Measurements from ENCODE around the gene PRKCG. TPM values are rescaled to one million over a fixed set of nuclear protein-coding genes. Genes with fewer than 3 reads are reported as not detected.

The PRKCG gene
- polyA plus RNA-seq, 1 experiment = not detected

DNA sequence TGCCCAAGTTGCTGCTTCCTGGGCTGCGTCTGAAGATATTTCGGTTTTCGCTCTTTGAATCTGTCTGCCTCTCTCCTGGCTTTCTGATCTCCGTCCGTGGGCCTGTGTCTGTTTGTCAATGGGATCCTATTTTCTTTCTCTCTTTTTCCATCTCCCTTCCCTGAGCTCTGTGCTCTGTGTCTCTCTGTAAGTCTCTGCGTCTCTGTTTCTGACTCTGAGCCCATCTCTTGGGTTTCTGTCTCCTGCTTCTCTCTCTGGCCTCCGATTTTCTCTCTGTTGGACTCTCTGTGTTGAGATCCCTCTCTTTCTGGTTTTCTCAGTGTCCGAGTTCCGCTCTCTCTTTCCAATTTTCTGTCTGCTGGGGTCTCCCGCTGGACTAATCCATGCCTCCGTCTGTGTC, 1.7 kb downstream of the PRKCG start:
- ChIA-PET CTCF (interaction anchor here (0.7 to 2.2 kb wide), 6 partner anchors 11 to 158 kb away, joined by 3 to 9 read pairs (median 4); no protein-coding TSS in a partner anchor), POLR2A (no interaction called here)
- Histone ChIP-seq H3K27me3 (ENCODE audit: control insufficient read depth, insufficient read depth, low read length) (peaks cover 29% of the 10 kb centered on the region), H3K4me3 (ENCODE audit: low read depth, low read length) (no peak overlapping the region), H3K36me3 (ENCODE audit: control insufficient read depth, insufficient read depth, low read length) (no peaks in the 10 kb centered on the region)
- no peak for DNase-seq (ENCODE audit: low read depth)
- TF ChIP-seq, protein P1, sequence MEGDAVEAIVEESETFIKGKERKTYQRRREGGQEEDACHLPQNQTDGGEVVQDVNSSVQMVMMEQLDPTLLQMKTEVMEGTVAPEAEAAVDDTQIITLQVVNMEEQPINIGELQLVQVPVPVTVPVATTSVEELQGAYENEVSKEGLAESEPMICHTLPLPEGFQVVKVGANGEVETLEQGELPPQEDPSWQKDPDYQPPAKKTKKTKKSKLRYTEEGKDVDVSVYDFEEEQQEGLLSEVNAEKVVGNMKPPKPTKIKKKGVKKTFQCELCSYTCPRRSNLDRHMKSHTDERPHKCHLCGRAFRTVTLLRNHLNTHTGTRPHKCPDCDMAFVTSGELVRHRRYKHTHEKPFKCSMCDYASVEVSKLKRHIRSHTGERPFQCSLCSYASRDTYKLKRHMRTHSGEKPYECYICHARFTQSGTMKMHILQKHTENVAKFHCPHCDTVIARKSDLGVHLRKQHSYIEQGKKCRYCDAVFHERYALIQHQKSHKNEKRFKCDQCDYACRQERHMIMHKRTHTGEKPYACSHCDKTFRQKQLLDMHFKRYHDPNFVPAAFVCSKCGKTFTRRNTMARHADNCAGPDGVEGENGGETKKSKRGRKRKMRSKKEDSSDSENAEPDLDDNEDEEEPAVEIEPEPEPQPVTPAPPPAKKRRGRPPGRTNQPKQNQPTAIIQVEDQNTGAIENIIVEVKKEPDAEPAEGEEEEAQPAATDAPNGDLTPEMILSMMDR (IDR thresholded peaks at IDR 0.05; ENCODE audit: insufficient read depth, low read depth, low read length) = no peak

DNA sequence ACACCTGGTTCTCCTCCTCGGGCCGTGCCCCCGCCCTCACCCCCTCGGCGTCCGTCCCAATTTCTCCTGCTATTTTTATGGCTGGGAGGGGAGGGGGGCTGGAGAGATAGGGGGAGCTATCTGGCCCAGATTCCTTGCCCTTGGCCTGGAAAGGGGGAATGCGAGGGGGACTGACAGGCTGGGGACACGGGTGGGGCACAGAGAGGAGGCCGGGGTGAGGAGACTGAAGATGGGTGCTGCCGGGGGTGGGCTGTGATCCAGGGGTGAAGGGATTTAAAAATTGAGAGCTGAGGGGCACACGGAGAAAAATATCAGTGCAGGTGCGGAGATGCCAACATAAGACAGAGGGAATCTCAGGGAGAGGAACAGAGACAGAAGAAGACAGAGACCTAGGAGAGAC, 2.3 kb downstream of the PRKCG start:
- no peak for DNase-seq (ENCODE audit: low read depth)
- ChIA-PET POLR2A (no interaction called here), CTCF (interaction anchor here (0.6 to 2.2 kb wide), 4 partner anchors 140 to 1540 kb away, joined by 3 to 9 read pairs (median 4); no protein-coding TSS in a partner anchor)
- Histone ChIP-seq H3K27me3 (ENCODE audit: control insufficient read depth, insufficient read depth, low read length) (peaks cover 29% of the 10 kb centered on the region), H3K4me3 (ENCODE audit: low read depth, low read length) (no peak overlapping the region), H3K36me3 (ENCODE audit: control insufficient read depth, insufficient read depth, low read length) (no peaks in the 10 kb centered on the region)
- TF ChIP-seq, protein P1 (IDR thresholded peaks at IDR 0.05; ENCODE audit: insufficient read depth, low read depth, low read length) = no peak

DNA sequence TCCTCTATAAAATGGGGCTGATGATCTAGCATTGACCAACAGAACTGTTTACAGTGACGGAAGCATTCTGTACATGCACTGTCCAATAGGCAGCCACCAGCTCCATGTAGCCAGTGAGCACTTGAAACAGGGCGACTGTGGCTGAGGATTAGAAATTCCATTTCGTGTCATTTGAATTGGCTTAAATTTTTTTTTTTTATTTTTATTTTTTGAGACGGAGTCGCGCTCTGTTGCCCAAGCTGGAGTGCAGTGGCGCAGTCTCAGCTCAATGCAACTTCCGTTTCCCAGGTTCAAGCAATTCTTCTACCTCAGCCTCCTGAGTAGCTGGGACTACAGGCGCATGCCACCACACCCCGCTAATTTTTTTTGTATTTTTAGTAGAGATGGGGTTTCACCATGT, 3.0 kb downstream of the PRKCG start:
- ChIA-PET CTCF (interaction anchor here (0.6 to 1.2 kb wide), 2 partner anchors 16 to 1539 kb away, joined by 3 read pairs; no protein-coding TSS in a partner anchor), POLR2A (no interaction called here)
- Histone ChIP-seq H3K4me3 (ENCODE audit: low read depth, low read length) (no peak overlapping the region), H3K36me3 (ENCODE audit: control insufficient read depth, insufficient read depth, low read length) (no peaks in the 10 kb centered on the region), H3K27me3 (ENCODE audit: control insufficient read depth, insufficient read depth, low read length) (peaks cover 29% of the 10 kb centered on the region)
- no peak for DNase-seq (ENCODE audit: low read depth)
- TF ChIP-seq, protein P1 (IDR thresholded peaks at IDR 0.05; ENCODE audit: insufficient read depth, low read depth, low read length) = no peak

DNA sequence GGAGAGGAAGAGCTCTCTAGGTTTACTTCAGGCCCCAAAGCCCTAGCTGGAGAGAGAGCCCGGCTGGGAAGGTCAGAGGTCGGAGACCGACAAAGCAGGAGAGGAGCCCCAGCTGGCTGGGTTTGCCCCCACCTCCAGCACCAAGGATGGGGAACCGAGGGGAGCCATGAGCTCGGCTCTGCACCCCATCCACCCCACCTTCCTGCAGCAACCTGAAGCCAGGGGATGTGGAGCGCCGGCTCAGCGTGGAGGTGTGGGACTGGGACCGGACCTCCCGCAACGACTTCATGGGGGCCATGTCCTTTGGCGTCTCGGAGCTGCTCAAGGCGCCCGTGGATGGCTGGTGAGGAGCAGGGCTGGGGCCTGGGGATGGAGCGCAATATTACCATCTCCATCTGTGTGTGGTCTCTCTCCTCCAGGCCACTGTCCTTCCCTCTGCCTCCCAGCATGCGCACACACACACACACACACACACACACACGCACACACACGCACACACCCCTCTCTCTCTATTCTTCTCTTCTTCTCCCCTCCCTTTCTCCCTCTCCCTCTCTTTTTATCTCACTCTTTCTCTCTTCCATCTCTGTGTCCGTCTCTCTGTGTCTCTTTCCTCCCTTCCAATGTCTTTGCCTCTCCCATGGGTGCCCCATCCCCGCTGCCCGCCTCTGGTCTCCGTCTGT, 10.4 kb downstream of the PRKCG start:
- no peak for DNase-seq (ENCODE audit: low read depth)
- peaks cover 7% of the 10 kb centered on the region; the same call in 1 of the 2 replicates for H3K27me3 ChIP-seq (ENCODE audit: control insufficient read depth, insufficient read depth, low read length)
- TF ChIP-seq, protein P1 (IDR thresholded peaks at IDR 0.05; ENCODE audit: insufficient read depth, low read depth, low read length) = no peak
- ChIA-PET POLR2A (no interaction called here), CTCF (interaction anchor here (1.1 to 1.5 kb wide), 2 partner anchors 14 to 131 kb away, joined by 5 read pairs; no protein-coding TSS in a partner anchor)
- no peak overlapping the region for H3K4me3 ChIP-seq (ENCODE audit: low read depth, low read length)
- H3K36me3 ChIP-seq (ENCODE audit: control insufficient read depth, insufficient read depth, low read length) = no peaks in the 10 kb centered on the region

DNA sequence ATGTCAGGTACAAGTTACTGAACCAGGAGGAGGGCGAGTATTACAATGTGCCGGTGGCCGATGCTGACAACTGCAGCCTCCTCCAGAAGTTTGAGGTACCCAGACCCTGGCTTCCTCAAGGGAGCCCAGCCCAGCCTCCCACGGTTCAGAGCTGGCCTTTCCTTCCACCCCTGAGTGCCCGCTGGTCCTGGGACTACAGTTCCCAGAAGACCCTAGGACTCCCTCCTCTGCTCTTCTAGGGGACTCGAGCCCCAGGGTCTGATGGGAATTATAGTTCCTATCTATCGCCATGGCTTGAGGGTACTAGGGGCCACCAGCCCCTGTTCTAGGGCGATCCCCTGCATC, 11.0 kb downstream of the PRKCG start:
- ChIA-PET POLR2A (no interaction called here), CTCF (interaction anchor here (1.5 kb wide), 1 partner anchor 131 kb away, joined by 5 read pairs; no protein-coding TSS in a partner anchor)
- no peaks in the 10 kb centered on the region for H3K36me3 ChIP-seq (ENCODE audit: control insufficient read depth, insufficient read depth, low read length)
- peaks cover 5% of the 10 kb centered on the region; the same call in 1 of the 2 replicates for H3K27me3 ChIP-seq (ENCODE audit: control insufficient read depth, insufficient read depth, low read length)
- no peak for DNase-seq (ENCODE audit: low read depth)
- TF ChIP-seq, protein P1 (IDR thresholded peaks at IDR 0.05; ENCODE audit: insufficient read depth, low read depth, low read length) = no peak
- H3K4me3 ChIP-seq (ENCODE audit: low read depth, low read length) = no peak overlapping the region
